ENCODE results near the gene GARRE1. TPM values are rescaled to one million over a fixed set of nuclear protein-coding genes. Genes with fewer than 3 reads are reported as not detected.
A peak's percentile ranks its signal among the peaks of the same experiment; 100 is the strongest.
"Not testable (repeated sequence)": the region's sequence is repeated elsewhere in the genome, so short reads cannot be mapped to it uniquely, and the experiment has no call there.

Gene GARRE1
- total and polyA plus RNA-seq, 8 donors, result 7.4 to 18.3 (median 11.2) TPM

- DNase-seq, result no peak
- H3K36me3 ChIP-seq, result peaks cover 0 to 28% (median 0%) of the 10 kb centered on the region in 3 donors
- H3K9me3 ChIP-seq, result no peaks in the 10 kb centered on the region
- WGBS, 2 donors, result 96 to 97% methylated on average over 4 of the region's 4 CpGs
- ATAC-seq, result no peak
- H3K27ac ChIP-seq, result no peak overlapping the region
- H3K4me3 ChIP-seq, result no peak overlapping the region
- intact Hi-C loops (cut with DNase I), result no loop called here
- no peak for FAIRE-seq
- TF ChIP-seq CTCF (IDR thresholded peaks at IDR 0.05), result no peak
- peaks cover 0 to 6% (median 0%) of the 10 kb centered on the region in 3 donors for H3K4me1 ChIP-seq
- H3K27me3 ChIP-seq, result no peaks in the 10 kb centered on the region
Observed at GRCh38 chr19:34214040-34214439, 40.3 kb upstream of the GARRE1 start.

GRCh38 chr19:34215006-34215665 lies 39.2 kb upstream of the GARRE1 start:
- H3K4me3 ChIP-seq, result no peak overlapping the region
- peaks cover 0 to 19% (median 5%) of the 10 kb centered on the region in 3 donors for H3K36me3 ChIP-seq
- FAIRE-seq, result no peak

GRCh38 chr19:34215666-34216038 lies 38.7 kb upstream of the GARRE1 start:
- H3K36me3 ChIP-seq, result peaks cover 0 to 16% (median 5%) of the 10 kb centered on the region in 3 donors
- no peak for TF ChIP-seq CTCF (IDR thresholded peaks at IDR 0.05)
- FAIRE-seq (no peak), DNase-seq (no peak), ATAC-seq (no peak)
- no peak overlapping the region for H3K27ac ChIP-seq
- intact Hi-C loops (cut with DNase I), result no loop called here
- 98 to 99% methylated on average over 3 of the region's 3 CpGs for WGBS, 2 donors
- H3K4me1 ChIP-seq, result peaks cover 0 to 6% (median 0%) of the 10 kb centered on the region in 3 donors
- no peaks in the 10 kb centered on the region for H3K9me3 ChIP-seq
- no peaks in the 10 kb centered on the region for H3K27me3 ChIP-seq
- H3K4me3 ChIP-seq, result no peak overlapping the region

More at GRCh38 chr19:34215006-34215665, 39.2 kb upstream of the GARRE1 start:
- DNase-seq (no peak), ATAC-seq (peak in 1 of 4 donors; percentile 55)
- Histone ChIP-seq H3K9me3 (no peaks in the 10 kb centered on the region), H3K27ac (no peak overlapping the region), H3K4me1 (peaks cover 0 to 6% (median 0%) of the 10 kb centered on the region in 3 donors), H3K27me3 (no peaks in the 10 kb centered on the region)
- intact Hi-C loops (cut with DNase I), result no loop called here
- 92 to 93% methylated on average over 3 of the region's 3 CpGs for WGBS, 2 donors
- TF ChIP-seq CTCF (IDR thresholded peaks at IDR 0.05), result no peak

- intact Hi-C loops (cut with DNase I); DNase-seq; FAIRE-seq; H3K9me3 ChIP-seq; H3K27me3 ChIP-seq; H3K27ac ChIP-seq; H3K4me3 ChIP-seq; ATAC-seq; H3K4me1 ChIP-seq: not testable (repeated sequence)
- H3K36me3 ChIP-seq, result peaks cover 0 to 18% (median 5%) of the 10 kb centered on the region in 3 donors
- 88% methylated on average over 14 of the region's 14 CpGs for WGBS, 2 donors
Observed at GRCh38 chr19:34216745-34217219, 37.6 kb upstream of the GARRE1 start.

- Histone ChIP-seq H3K36me3 (peaks cover 0 to 30% (median 16%) of the 10 kb centered on the region in 3 donors), H3K4me3 (no peak overlapping the region), H3K4me1 (peaks cover 0 to 6% (median 0%) of the 10 kb centered on the region in 3 donors), H3K27me3 (no peaks in the 10 kb centered on the region), H3K9me3 (no peaks in the 10 kb centered on the region), H3K27ac (no peak overlapping the region)
- no peak for FAIRE-seq
- intact Hi-C loops (cut with DNase I), result no loop called here
- 67 to 69% methylated on average over 18 of the region's 18 CpGs for WGBS, 2 donors
- DNase-seq, result no peak
- no peak for TF ChIP-seq CTCF (IDR thresholded peaks at IDR 0.05)
- peak in 3 of 4 donors; percentile 55 to 65 (median 60) for ATAC-seq
Observed at GRCh38 chr19:34217952-34218817, 36.2 kb upstream of the GARRE1 start.

All from pancreas (tissue), 10 donors.